ENCODE data around the gene PFN3.

DNA sequence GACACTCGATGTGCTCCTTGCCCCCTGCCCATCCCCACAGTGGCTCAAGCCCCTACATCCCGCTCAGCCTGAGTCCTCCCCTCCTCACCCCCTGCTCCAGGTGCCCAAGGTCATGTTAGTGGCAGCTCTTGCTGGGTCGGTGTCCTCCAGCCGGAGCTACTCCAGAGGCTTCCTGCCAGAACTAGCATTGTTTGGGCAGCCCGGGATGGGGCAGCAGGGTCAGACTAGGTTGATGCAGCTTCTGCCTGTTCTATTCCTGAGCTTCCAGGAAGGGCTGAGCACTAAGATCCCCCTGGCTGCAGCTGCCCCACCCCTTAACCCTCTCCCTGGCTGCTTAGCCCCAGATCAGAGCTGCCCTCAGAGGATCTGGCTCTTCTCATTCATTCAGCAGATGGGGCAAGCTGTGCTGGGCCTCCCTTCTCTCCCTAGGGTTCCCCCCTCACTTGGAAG lies 42.1 kb downstream of the PFN3 start:
- TF ChIP-seq, protein P1, sequence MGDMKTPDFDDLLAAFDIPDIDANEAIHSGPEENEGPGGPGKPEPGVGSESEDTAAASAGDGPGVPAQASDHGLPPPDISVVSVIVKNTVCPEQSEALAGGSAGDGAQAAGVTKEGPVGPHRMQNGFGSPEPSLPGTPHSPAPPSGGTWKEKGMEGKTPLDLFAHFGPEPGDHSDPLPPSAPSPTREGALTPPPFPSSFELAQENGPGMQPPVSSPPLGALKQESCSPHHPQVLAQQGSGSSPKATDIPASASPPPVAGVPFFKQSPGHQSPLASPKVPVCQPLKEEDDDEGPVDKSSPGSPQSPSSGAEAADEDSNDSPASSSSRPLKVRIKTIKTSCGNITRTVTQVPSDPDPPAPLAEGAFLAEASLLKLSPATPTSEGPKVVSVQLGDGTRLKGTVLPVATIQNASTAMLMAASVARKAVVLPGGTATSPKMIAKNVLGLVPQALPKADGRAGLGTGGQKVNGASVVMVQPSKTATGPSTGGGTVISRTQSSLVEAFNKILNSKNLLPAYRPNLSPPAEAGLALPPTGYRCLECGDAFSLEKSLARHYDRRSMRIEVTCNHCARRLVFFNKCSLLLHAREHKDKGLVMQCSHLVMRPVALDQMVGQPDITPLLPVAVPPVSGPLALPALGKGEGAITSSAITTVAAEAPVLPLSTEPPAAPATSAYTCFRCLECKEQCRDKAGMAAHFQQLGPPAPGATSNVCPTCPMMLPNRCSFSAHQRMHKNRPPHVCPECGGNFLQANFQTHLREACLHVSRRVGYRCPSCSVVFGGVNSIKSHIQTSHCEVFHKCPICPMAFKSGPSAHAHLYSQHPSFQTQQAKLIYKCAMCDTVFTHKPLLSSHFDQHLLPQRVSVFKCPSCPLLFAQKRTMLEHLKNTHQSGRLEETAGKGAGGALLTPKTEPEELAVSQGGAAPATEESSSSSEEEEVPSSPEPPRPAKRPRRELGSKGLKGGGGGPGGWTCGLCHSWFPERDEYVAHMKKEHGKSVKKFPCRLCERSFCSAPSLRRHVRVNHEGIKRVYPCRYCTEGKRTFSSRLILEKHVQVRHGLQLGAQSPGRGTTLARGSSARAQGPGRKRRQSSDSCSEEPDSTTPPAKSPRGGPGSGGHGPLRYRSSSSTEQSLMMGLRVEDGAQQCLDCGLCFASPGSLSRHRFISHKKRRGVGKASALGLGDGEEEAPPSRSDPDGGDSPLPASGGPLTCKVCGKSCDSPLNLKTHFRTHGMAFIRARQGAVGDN (CRISPR knock-in tag; IDR thresholded peaks at IDR 0.05): no peak; the same call in 1 of the 2 replicates
- TF ChIP-seq CTCF (CRISPR knock-in tag; IDR thresholded peaks at IDR 0.05): no peak

All from HepG2 (cell line).